GM12801 (cell line): Measurements from ENCODE around the gene HIGD1B.

Source experiments
- CTCF ChIP-seq: IDR thresholded peaks from one replicate; pipeline ENCODE4 v1.5.1; 2011; ENCODE audit warnings: control low read depth; ENCODE audit not compliant: insufficient read length; ENCODE audit errors: extremely low read depth

Gene HIGD1B

GRCh38 chr17:44898768-44899073 is 51.0 kb downstream of the HIGD1B start:
- no peak for TF ChIP-seq CTCF

GRCh38 chr17:44899074-44899782 is 51.5 kb downstream of the HIGD1B start, which contains the start of gene EFTUD2:
TSS of gene EFTUD2 (minus strand) at chr17:44899445. CDS start at chr17:44894521, 4,924 bp downstream.
- TF ChIP-seq CTCF, result no peak
